ENCODE data around the gene SETD3.

SETD3 gene

GRCh38 chr14:99393059-99393655 is 87.5 kb downstream of the SETD3 start:
- DNase-seq (ENCODE audit: low spot score), result peak; percentile 56

DNA sequence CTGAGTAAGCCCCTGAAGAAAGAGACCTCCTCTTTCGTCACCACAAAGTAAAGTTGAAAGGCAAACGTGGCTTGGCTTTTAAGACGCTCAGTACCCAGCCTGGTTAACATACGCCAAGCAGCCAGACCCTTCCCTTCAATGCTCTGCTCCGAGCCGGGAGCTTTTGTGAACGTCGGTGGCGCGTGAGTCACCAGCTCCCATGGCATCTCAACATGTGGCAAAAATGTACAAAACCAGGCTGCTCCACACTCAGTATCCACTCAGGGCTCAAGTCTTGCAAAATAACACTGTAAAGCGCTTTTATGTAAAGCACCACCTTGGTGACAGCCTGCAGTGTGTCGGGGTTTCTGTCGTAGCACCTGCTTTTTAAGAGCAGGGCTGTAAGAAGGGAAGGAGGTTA is 89.0 kb downstream of the SETD3 start:
- DNase-seq (ENCODE audit: low spot score), result no peak

- peak; percentile 53 for DNase-seq (ENCODE audit: low spot score)
These were observed 91.4 kb downstream of the SETD3 start for GRCh38 chr14:99389174-99389826.

- DNase-seq (ENCODE audit: low spot score), result no peak
These were observed 92.4 kb downstream of the SETD3 start for GRCh38 chr14:99388286-99388685.

GRCh38 chr14:99387880-99388279 is 92.8 kb downstream of the SETD3 start:
- DNase-seq (ENCODE audit: low spot score), result no peak

GRCh38 chr14:99384450-99385417 is 95.9 kb downstream of the SETD3 start:
- no peak for DNase-seq (ENCODE audit: low spot score)

- DNase-seq (ENCODE audit: low spot score), result no peak
These were observed 96.9 kb downstream of the SETD3 start for GRCh38 chr14:99383472-99384449.

DNA sequence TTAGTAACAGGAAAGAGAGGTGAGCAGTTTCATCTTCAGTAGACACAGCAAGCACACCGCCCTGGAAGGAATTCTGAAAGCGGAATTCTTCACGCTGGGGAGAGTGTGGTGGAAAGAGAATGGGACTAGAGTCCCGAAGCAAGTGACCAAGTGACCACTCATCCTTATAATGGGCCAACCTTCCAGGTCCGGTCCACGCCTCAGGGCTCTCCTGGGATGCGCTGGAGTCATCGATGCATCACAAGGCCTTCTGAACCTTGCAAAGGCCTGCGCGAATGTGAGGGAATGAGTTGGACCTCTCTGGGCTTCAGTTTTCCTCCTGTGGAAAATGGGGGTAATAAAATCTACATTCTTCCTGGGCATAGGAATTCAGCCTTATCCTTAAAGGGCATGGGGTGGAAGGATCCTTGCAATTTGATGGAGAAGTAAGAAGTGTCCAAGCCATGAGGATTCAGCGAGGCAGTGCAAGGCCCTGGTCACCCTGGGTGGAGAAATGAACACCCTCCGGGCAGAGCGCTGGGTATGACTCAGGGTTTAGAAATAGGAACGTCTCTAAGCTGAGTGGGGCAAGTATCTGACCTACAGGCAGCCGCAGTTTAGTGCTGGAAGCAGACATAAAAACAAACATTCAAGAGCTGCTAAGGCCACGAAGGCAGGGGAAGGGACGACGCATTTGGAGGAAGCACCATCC is 97.7 kb downstream of the SETD3 start:
- no peak for DNase-seq (ENCODE audit: low spot score)

GRCh38 chr14:99382071-99382470 is 98.6 kb downstream of the SETD3 start:
- DNase-seq (ENCODE audit: low spot score), result no peak

DNA sequence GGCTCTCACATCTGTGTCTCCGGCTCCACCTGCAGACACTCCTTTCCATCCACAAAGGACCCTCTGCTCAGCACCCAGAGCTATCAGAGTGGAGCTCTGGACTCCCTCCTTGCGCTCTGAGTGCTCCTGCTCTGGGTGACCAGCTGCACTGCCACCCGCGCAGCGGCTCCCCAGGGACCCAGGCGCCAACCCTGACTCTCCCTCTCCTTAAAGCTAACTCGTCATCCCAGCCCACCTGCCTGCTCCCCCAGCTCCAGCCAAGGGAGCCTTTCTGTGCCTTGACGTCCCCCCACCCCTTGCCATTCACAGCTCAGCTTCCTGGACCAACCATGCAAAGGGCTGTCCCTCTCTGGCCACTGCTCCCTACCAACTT is 99.0 kb downstream of the SETD3 start:
- DNase-seq (ENCODE audit: low spot score), result no peak

- no peak for DNase-seq (ENCODE audit: low spot score)
These were observed 99.5 kb downstream of the SETD3 start for GRCh38 chr14:99380991-99381687.

DNA sequence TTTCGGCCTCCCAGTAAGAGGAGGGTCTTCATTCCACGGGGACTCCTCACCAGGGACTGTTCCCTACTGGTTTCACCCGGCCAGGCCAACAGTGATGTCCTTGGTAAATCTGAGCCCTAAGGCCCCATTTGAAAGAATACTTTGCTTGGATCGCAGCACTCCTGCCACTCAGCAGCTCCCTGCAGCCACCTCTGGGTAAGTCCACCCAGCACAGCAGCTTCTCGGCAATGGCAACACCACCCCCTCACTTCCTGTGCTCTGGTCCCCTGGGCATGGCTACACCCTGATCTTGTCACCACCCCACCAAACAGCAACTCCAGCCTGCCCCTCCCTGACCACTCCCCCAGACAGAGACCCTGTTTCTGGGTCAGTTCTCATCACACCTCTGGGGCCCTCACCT is 100.3 kb downstream of the SETD3 start:
- DNase-seq (ENCODE audit: low spot score), result no peak

- DNase-seq (ENCODE audit: low spot score), result no peak
These were observed 101.9 kb downstream of the SETD3 start for GRCh38 chr14:99378782-99379214.

DNA sequence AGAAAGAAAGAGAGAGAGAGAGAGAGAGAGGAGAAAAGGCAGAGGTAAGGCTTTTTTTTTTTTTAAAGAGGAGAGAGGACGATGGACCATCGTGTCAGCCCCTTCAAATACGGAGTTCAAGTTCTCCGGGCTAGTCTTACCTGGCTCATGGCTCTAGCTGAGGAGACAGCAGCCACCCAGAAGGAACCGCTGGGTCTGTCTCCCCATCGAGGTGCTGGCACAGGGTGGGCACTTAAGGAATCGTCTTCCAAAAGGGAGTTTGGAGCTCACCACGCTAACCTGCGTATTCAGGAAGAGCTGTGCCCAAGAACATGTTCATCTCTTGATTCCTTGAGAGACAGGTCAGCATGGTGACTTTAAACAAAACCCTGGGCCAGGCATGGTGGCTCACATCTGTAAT is 102.7 kb downstream of the SETD3 start:
- no peak for DNase-seq (ENCODE audit: low spot score)

GRCh38 chr14:99374964-99375363 is 105.7 kb downstream of the SETD3 start:
- no peak for DNase-seq (ENCODE audit: low spot score)

DNA sequence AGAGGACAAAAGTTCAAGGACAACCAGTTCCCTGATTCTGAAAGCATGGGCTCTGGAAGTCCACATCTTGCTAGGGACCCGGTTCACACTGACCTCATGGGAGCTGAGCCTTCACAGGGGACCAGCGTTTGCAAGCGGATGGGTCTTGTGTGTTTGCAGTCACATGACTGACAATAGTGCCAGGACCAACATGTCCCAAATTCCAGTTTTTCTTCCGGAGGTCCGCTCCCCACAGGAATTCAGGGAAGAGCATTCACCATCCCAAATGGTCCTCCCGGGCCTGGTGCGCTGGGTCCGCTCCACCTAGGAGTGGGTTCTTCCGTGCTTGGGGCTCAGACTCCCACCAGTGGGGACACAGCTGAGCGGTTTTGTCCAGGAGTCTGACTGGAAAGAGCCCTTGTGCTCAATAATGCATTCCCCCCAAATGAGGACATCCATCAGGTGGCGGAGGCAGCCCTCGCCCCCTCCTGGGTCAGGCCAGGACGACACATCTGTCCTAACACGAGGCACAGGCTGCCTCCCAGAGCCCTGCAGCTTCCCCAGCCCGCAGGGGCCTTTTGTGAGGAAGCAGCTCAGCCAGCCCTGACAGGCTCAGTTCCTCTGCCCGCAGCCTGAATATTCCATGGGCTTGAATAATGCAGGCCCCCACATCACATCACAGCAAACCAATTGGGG is 116.9 kb downstream of the SETD3 start:
- no peak for DNase-seq (ENCODE audit: low spot score)

DNA sequence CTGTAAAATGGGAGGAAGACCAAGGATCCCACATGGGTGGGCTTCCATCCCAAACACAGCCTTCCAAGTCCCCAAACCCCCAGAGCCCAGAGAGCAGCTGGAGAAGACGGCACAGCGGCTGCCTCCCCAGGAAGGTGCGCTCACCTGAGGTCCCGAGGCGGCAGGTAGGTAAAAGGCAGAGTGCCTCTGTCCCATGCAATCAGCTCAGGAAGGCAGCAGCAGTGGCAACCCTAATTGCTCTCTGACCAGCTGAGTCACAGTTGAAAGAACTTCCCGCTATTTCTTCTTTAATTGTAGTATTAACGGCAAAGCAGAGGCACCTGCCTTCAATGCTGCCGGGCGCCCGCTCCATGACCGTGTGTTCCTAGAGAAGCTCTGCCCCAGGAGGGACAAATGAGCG is 117.6 kb downstream of the SETD3 start:
- DNase-seq (ENCODE audit: low spot score), result no peak

DNA sequence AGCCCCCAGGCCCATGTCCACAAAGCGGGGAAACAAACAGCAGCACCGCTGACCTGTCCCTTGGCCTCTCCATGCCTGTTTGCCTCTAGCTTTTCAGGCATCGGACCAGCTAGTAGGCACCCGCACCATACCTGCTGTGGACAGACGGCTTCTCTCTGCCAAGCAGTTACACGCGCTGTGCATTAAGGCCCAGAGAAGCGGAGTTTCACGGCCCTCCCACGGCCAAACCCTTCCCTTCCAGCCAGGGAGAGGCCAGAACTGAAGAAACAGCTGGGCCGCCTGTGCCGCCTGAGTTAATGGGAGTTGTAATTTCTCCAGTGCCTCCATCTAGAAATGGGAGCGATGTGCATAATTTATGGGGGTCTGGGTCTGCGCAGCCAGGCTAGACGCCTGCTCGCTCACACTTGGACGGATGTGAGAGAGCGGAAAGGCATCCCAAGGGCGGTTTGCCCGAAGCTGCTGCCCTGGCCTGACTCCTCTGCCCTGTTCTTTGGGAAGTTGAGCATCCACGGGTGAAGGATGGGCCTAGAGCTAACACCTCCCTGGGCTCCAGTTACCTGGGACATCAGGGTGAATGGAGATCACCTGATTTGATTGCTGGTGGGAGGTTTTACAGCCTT is 119.0 kb downstream of the SETD3 start:
- no peak for DNase-seq (ENCODE audit: low spot score)

DNA sequence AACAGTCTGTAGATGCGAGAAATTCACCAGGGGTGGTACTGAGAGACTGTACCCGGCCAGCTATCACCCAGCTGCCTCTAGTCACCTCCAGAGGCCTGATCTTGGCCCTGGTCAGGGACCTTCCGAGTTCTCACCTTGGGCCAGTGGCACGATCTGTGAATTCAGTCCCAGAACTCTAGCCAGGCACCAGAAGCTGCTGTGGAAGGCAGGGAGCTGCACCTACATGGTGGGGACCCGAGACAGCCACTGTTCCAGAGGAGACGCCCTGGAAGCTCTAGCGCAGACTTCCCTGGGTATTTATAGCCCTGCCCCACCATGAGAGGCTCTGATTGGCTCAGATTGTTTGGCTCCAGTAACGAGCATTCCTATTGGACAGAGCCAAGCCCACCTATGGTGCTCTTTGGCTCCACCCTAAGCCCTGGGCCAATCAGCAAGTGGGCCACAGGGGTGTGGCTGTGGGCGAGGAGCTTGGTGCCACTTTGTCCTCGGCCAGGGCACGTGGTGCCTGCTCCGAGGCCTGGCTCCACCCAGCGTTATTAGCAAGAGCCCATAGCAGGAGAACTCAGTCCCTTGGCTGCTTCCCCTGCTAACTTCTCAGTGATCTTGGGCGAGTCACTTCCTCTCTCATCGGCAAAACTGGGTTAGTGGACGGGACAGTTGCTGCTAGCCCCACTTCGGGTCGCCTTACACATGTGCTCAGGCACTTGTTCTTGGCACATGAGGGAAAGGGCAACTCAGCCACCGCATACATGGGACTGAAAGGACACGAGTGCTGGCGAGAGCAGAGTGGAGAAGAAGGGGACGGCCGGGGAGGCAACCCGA is 119.7 kb downstream of the SETD3 start:
- no peak for DNase-seq (ENCODE audit: low spot score)
